Activated CD8-positive, alpha-beta memory T cell treated with anti-CD3 and anti-CD28 coated beads, Interleukin-2, amount 50 U/mL, for 48 hours (primary cell): ENCODE results near the gene ZPBP2.

ENCODE experiments used
- DNase-seq: peaks from one replicate; pipeline ENCODE4 v3.0.0-alpha.2; 2020

ZPBP2 gene

DNA sequence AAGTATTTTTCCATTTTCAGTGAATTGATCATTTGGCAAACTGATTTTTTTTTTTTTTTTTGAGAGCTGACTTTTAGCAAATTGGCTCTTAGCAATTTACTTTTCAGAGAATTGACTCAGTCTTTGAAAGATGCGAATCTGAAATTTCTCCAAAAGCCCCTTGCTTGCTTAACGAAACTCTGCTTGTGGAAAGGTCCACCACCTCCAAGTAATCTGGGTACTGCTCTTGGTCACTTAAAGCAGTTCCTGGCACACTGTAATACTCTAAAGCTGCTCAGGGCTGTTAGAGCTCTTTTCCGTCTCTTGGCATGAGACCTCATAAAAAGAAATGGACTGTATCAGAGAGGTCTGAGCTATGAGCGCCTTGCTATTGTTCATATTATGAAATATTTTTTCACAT is 47.6 kb downstream of the ZPBP2 start:
- no peak for DNase-seq

DNA sequence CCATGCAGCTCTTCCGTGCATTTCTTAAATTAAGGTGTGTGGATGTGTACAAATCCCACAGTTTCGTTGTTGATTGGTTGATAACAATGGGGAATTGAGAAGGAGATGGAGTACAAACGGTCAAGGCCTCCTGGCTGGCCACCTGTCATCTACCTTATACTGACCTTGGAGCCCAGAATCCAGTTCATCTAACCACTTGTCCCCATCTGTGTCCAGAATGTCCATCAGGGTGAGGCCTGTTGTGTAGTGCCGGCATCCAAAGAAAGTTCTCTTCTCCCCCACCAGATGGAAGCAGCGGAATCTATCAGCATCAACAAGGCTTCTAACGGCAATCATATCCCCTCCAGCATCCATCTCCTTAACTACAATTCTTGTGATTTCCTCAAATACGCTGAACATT is 48.9 kb downstream of the ZPBP2 start:
- no peak for DNase-seq

DNA sequence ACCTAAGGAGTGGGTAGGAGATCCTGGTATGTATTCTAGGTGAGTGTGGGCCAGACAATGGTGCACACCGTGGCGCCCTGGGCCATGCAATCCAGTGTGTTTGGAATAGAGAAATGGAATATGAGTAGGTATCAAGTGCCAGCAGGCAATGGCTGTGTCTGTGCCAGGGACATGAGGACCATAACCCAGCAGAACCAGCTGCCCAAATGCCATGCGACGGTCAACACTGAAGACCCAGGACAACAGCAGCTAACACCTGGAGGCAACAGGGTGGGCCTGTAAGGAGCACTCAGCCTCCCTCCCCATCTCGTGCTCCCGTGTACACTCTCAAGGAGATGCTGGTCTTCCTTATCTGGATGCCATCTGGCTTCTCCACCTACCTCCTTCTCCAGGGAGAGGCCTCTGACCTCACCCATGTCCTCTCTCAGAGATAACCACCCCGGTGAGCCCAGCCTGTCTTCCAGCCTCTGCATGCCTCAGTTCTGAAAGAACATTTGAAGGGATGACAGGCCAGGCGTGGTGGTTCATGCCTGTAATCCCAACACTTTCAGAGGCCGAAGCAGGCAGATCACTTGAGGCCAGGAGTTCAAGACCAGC is 51.2 kb downstream of the ZPBP2 start:
- DNase-seq = no peak

DNA sequence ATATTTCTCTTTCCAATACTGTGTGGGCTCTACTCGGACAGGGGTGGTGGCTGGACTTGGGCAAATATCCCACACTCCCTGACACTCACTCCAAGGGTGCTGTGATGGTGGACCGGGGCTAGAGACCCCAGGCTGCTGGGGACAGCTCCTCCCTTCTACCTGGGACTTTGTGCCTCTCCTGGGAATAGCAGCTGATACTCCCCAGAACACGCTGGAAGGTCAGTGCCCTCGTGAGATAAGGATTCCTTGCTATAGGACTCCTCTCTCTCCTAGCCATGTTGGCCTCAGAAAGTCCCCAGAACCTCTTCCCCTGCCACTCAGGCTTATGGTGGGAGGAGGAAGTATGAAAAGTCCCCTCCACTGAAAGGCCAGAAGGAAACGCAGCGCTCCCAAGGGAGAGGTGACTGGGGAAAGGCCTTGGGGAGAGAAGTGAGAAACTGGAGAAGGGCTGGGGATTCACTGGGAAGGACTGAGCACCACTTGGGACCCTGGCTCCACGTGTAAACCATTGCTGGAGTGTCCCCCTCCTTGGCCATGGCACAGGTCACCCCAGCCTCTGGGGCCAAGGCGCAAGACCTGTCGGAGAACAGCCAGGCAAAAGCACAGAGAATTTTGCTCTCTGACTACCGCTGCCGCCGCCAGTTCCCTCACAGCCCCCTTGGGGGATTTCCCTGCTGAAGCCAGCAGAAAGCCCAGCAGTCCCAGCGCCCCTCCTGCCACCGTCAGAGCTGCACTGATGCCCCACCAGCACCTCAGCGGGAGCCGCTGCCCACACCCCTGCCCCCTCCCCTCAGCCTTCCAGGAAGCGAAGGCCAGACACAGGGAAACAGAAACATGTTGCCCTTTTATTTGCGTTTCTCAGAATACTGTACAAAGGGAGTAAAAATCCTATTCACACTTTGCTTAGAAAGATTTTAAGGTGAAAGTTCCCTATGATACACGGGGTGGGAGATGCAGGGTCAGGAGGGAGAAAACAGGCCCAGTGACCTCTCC is 52.5 kb downstream of the ZPBP2 start:
- DNase-seq = peak; percentile 74

DNA sequence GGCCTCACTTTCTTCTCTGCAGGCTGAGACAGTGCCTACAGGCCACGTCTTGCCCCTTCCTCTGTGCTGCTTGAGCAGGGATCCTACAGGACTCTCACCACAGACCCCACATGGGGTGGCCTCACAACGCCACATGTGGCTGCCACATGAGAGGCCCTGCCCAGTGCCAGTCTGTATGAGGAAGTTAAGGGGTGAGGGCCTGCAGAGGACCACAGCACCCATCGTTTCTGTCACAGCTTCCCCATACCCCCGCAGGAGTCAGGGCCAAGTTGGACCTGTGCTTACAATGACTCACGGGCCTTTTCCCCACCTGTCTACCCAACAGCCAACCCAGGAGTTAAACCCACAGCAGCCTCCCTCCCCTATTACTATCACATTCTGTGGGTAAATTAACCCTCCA is 53.3 kb downstream of the ZPBP2 start:
- DNase-seq = no peak

DNA sequence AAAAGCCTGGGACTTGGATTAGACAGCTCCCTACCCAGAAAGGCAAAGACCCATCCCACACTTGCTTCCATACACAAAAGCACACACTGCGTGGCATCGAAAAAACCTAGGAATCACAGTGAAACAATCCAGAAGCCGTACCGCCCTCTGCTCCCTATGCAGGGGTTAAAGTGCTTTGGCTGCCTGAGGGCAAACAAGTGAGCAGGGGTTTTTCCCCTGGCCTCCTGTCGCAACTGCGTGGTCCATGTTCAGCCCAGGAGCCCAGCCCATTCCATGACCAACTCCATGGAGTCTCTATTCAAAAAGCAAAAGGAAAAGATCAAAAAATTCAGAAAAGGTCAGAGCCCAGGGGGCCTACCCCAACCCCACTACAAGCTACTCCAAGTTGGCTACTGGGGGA is 54.0 kb downstream of the ZPBP2 start:
- DNase-seq = no peak

DNA sequence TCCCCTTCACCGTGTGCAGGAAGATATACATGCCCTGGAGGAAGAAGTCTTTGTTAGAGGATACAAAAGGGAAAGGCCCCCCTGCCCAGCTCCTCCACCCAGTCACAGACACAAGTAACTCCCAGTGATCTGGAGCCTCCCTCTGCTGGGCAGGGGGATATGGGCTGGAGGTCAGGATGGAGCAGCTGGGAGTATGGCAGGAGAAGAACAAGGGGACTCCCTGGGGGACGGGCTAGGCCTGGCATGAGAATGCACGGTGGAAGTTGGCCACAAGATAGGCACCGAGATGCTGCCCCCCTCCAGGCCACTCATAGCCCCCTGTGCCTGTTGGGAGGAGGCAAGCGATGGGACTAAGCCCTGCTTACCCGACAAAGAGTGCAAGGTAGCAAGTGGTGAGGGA is 55.2 kb downstream of the ZPBP2 start:
- DNase-seq = no peak

DNA sequence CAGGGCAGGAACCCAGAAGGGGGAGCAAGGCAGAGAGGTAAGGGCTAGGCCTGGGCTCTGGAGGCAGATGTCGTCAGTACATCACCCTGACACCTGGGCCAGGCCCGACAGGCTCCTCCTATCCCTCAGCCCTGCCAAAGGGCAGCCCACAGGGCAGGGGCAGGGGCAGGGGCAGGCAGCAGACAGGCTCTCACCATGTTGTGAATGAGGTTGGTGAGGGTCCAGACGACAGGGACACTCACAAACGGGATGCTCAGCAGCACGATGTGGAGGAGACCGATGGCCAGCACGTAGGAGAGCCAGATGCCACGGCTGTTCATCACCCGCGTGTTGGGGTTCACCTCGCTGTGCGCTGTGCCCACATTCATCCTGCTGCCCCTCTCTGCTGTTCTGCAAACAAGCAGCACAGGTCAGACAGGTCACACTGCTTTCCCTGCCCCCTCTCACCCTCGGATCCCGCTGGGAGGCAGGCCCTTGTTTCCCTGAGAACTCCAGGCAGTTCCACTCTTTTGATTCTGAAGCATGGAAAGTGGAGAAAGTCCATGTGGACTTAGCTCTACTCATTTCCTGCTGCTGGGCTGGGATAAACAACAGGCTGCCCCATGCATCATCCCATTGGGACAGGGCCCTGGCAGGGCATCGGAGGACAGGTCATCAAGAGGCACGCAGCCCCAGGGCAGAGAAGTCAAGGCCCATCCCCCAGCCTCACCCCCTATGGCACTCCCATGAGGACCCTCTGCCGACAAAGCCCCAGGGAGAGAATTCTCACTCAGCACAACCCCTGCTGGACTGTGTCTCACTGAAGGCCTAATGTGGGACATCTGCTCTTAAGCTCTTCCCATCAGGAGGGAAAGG is 56.1 kb downstream of the ZPBP2 start:
- DNase-seq = no peak

DNA sequence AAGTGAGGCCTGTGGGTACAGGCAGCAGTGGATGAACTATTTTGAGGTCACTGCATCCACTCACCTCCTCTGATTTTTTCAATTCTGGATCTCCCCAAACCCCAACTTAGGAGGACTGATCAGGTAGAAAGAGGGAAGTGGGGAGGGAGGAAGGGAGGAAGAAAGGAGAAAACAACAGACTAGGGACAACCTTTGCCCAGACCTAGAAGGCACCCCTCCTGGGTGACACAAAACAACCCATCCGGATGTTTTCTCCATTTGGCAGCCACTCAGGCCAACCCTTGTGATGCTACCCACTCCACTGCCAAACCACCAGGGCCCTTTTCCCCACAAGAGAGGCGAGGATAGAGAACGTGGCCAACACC is 56.7 kb downstream of the ZPBP2 start:
- no peak for DNase-seq

DNA sequence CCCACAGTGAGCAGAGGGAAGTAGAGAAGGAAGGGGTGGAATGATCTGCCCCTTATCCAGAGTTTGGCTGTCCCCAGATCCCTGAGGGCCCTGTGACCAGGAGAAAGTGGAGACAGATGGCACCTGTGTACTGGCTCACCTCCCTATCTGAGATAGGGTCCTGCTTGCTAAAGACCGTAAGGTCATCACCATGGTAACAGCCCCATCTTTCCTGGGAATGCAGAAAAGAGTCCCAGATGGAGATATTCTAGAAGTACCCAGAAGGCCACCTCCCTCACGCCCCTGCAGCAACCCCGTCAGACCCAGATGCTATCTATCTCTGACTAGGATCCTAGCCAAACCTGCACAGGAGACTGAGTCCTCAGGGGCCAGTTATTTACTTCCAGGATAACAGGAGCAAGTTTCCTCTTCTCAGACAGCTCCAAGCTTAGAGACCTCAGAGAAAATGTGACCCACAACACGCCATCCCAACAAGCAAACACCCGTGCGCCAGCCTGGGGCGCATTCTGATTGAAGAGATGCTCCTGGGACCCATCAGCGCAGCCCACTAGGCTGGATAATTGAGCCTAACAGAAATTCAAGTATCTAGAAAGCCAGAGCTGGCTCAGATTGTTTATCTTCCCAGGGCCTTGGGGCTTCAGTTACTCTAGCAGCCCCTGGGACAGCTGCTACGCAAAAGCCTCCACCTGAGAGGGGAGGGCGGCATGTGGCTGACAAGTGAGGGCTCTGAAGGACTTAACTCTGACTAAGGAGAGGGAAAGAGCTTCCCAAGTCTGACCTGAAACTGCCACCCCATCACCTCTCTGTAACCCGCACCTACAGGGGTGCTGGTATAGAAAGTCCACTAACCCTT is 57.5 kb downstream of the ZPBP2 start:
- no peak for DNase-seq

DNA sequence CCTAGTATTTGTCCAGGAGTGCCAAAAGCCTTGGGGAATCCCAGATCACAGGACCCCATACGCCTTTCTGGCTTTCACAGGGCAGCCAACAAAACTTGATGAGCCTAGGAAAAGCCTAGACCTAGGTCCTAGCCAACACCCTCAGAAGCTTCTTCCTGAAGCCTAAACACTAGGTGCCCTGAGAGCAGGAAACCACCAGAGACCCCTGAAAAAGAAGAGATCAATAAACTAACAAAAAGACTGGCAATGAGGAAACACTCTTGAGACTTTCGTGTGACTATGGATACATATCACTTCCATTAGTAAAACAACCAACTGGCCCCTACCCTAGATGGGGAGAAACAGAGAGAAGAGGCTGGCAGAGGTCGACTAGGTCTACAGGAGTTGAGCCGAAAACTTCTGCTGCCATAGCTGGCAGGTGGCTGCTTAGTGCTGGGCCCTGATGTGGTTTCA is 58.2 kb downstream of the ZPBP2 start:
- no peak for DNase-seq

DNA sequence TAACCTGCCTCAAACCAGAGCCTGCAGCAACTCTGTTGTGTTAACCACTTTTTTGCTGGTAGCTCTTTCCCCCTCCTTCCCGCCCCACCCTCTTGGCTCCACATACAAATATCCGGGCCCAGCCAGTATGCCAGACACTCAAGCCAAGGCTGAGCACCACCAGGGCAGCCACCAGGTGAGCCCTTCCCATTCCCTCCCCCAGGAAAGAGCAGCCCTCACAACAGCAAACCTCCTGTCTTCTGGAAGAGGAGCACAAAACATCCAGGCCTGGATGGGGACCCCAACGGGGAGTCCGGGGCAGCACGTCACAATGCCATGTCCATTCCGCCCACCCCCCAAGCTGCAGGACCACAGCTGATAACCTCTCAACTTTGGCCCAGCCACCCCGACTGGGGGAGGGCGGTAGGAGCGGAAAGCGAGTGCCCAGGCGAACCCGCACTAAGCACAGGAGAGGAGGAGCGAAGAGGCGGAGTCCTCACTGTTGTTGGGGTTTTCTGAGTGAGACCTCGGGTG is 58.6 kb downstream of the ZPBP2 start:
- DNase-seq = peak; percentile 77
